Neuronal stem cell (in vitro differentiated cells): Measurements from ENCODE around the gene POLR1E.

Experiments used
- DNase-seq: peaks from one replicate; pipeline ENCODE4 v3.0.0-alpha.2; 2013; ENCODE audit warnings: low spot score
- H2AFZ ChIP-seq: one replicate; pipeline ENCODE4 v1.6.1; 2013; ENCODE audit warnings: mild to moderate bottlenecking, low read length, inconsistent platforms
- H2AK5ac ChIP-seq: 2 replicates; pipeline ENCODE4 v1.6.1; 2013; ENCODE audit warnings: low read depth, mild to moderate bottlenecking, inconsistent platforms, low read length, moderate library complexity, mixed read lengths
- H2BK120ac ChIP-seq: 2 replicates; pipeline ENCODE4 v1.6.1; 2013; ENCODE audit warnings: low read depth, mild to moderate bottlenecking, inconsistent platforms, low read length, moderate library complexity, mixed read lengths
- H2BK12ac ChIP-seq: one replicate; pipeline ENCODE4 v1.6.1; 2013; ENCODE audit warnings: low read length, inconsistent platforms
- H2BK15ac ChIP-seq: 2 replicates; pipeline ENCODE4 v1.6.1; 2013; ENCODE audit warnings: mild to moderate bottlenecking, low read length, inconsistent platforms, mixed read lengths
- H2BK5ac ChIP-seq: one replicate; pipeline ENCODE4 v1.6.1; 2013; ENCODE audit warnings: inconsistent platforms, mild to moderate bottlenecking, low read length, moderate library complexity
- H3K14ac ChIP-seq: one replicate; pipeline ENCODE4 v1.6.1; 2013; ENCODE audit warnings: low read length, inconsistent platforms
- H3K18ac ChIP-seq: 2 replicates; pipeline ENCODE4 v1.6.1; 2013; ENCODE audit warnings: low read length, inconsistent platforms
- H3K23ac ChIP-seq: 2 replicates; pipeline ENCODE4 v1.6.1; 2013; ENCODE audit warnings: low read depth, mild to moderate bottlenecking, mixed read lengths, low read length, inconsistent platforms; ENCODE audit not compliant: poor library complexity
- H3K27ac ChIP-seq: replicated peaks from 3 replicates; pipeline ENCODE4 v1.5.1; 2013; ENCODE audit warnings: low read length, inconsistent platforms
- H3K27me3 ChIP-seq, 3 experiments: 2 replicates each; pipeline ENCODE4 v1.6.1; 2013; ENCODE audit warnings: low read length in 3 of 3, mild to moderate bottlenecking in 2 of 3, inconsistent platforms in 1 of 3, low read depth in 1 of 3, mixed read lengths in 1 of 3, moderate library complexity in 1 of 3; ENCODE audit not compliant: control insufficient read depth in 3 of 3, insufficient read depth in 3 of 3
- H3K36me3 ChIP-seq, 2 donors: replicated peaks in 1 of 2; 2 replicates each; pipeline ENCODE4 v1.6.1; 2013; ENCODE audit warnings: low read length in 2 of 2; ENCODE audit not compliant: control insufficient read depth in 2 of 2, insufficient read depth in 2 of 2
- H3K4ac ChIP-seq: 2 replicates; pipeline ENCODE4 v1.6.1; 2013; ENCODE audit warnings: inconsistent platforms, mild to moderate bottlenecking, low read length, moderate library complexity
- H3K4me1 ChIP-seq, 2 donors: 1 replicate in 1 of 2; 2 replicates in 1 of 2; pipeline ENCODE4 v1.6.1; 2013; ENCODE audit warnings: low read length in 2 of 2, low read depth in 1 of 2; ENCODE audit not compliant: control insufficient read depth in 2 of 2, insufficient read depth in 1 of 2
- H3K4me2 ChIP-seq: one replicate; pipeline ENCODE4 v1.6.1; 2013; ENCODE audit warnings: mild to moderate bottlenecking, low read length, inconsistent platforms; ENCODE audit not compliant: insufficient read depth, poor library complexity, severe bottlenecking
- H3K4me3 ChIP-seq, 2 donors: 2 replicates each; pipeline ENCODE4 v1.5.1; 2013; ENCODE audit warnings: low read length in 2 of 2, mild to moderate bottlenecking in 2 of 2, inconsistent platforms in 1 of 2, moderate library complexity in 1 of 2
- H3K79me1 ChIP-seq: one replicate; pipeline ENCODE4 v1.6.1; 2013; ENCODE audit warnings: low read depth, mild to moderate bottlenecking, inconsistent platforms, low read length, moderate library complexity
- H3K9ac ChIP-seq: one replicate; pipeline ENCODE4 v1.6.1; 2013; ENCODE audit warnings: mild to moderate bottlenecking, low read depth, low read length, inconsistent platforms; ENCODE audit not compliant: poor library complexity
- H3K9me3 ChIP-seq, 2 donors: replicated peaks in 1 of 2; 2 replicates each; pipeline versions ENCODE3 to v1.6.1; 2013; ENCODE audit warnings: low read length in 2 of 2, mild to moderate bottlenecking in 2 of 2, inconsistent platforms in 1 of 2, low read depth in 1 of 2, mixed read lengths in 1 of 2, moderate library complexity in 1 of 2; ENCODE audit not compliant: control insufficient read depth in 2 of 2, insufficient read depth in 1 of 2
- H4K8ac ChIP-seq: one replicate; pipeline ENCODE4 v1.6.1; 2013; ENCODE audit warnings: low read depth, mild to moderate bottlenecking, inconsistent platforms, low read length, moderate library complexity
- H4K91ac ChIP-seq: one replicate; pipeline ENCODE4 v1.6.1; 2013; ENCODE audit warnings: low read length, low read depth, mild to moderate bottlenecking, inconsistent platforms; ENCODE audit not compliant: poor library complexity
- WGBS, 2 donors: extraction: QIAGEN DNeasy Blood & Tissue Kit; methylation state at CpG; one replicate each; pipeline ENCODE4 v1.1.7; 2013; ENCODE audit warnings: missing lambda C conversion rate in 2 of 2, mixed read lengths in 1 of 2; ENCODE audit not compliant: insufficient read length in 2 of 2, insufficient replicate concordance in 1 of 2; ENCODE audit errors: extremely low coverage in 2 of 2; 5-methylcytosine and 5-hydroxymethylcytosine counted together

POLR1E gene

DNA sequence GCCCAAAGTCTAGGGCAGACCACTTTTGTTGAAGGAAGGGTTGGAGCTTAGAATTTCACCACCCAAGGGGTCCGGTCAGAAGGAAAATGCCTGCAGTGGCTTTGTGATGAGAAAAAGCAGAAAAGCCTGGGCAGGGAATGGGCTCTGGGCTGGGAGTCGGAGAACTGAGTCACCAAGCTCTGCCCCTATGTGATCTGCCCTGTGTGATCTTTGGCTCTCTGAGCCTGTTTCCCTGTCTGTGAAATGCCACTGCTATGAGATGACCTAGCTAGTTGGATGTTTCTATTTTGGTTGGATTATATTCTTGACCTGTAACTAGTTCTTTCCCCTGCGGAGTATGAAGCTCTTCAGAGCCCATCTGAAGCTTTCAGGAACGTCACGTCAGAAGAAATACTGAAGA, 9.8 kb downstream of the POLR1E start:
- Histone ChIP-seq H2BK15ac (no peak overlapping the region), H3K27me3 (no peaks in the 10 kb centered on the region), H4K91ac (no peak overlapping the region), H3K14ac (no peak overlapping the region), H3K4me3 (no peak overlapping the region), H3K4me1 (no peaks in the 10 kb centered on the region), H3K79me1 (no peaks in the 10 kb centered on the region), H3K4me2 (no peak overlapping the region), H2BK5ac (no peak overlapping the region), H3K27ac (no peak overlapping the region), H3K23ac (no peak overlapping the region), H2AK5ac (no peak overlapping the region), H2AFZ (no peak overlapping the region), H3K4ac (no peak overlapping the region), H3K9ac (no peak overlapping the region), H2BK12ac (no peak overlapping the region), H3K36me3 (peaks cover 39 to 97% of the 10 kb centered on the region in 2 donors), H2BK120ac (no peak overlapping the region), H3K18ac (no peak overlapping the region), H4K8ac (no peak overlapping the region), H3K9me3 (no peaks in the 10 kb centered on the region)
- no CpG with 5 or more reads among the region's 5 CpGs for WGBS, 2 donors
- DNase-seq = no peak

DNA sequence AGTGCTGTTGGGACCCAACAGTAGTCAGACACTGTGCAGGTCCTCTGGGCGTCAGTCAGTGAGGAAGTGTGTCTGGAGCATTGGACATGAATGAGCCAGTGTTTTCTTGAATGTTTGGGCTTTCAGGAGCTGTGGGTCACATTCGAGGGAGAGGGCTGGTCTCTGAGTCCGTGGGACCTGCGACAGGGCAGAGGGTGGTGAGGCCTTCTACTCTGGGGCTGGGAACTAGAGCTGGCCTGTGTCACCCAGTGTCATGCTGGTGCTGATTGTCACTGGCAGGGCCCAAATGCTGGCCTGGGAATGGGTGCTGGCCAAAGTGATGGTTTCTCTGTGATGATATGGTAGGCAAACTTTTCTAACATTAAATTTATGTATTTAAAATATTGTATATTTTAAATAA, 10.3 kb downstream of the POLR1E start:
- Histone ChIP-seq H2BK120ac (no peak overlapping the region), H3K4me2 (no peak overlapping the region), H3K4ac (no peak overlapping the region), H3K18ac (no peak overlapping the region), H3K27ac (no peak overlapping the region), H2BK5ac (no peak overlapping the region), H2BK15ac (no peak overlapping the region), H3K79me1 (no peaks in the 10 kb centered on the region), H2AK5ac (no peak overlapping the region), H4K91ac (no peak overlapping the region), H3K9me3 (no peaks in the 10 kb centered on the region), H3K36me3 (peaks cover 41 to 97% of the 10 kb centered on the region in 2 donors), H3K4me1 (no peaks in the 10 kb centered on the region), H4K8ac (no peak overlapping the region), H3K9ac (no peak overlapping the region), H3K14ac (no peak overlapping the region), H2AFZ (no peak overlapping the region), H3K27me3 (no peaks in the 10 kb centered on the region), H2BK12ac (no peak overlapping the region), H3K4me3 (no peak overlapping the region), H3K23ac (no peak overlapping the region)
- no CpG with 5 or more reads among the region's 4 CpGs for WGBS, 2 donors
- DNase-seq = no peak

DNA sequence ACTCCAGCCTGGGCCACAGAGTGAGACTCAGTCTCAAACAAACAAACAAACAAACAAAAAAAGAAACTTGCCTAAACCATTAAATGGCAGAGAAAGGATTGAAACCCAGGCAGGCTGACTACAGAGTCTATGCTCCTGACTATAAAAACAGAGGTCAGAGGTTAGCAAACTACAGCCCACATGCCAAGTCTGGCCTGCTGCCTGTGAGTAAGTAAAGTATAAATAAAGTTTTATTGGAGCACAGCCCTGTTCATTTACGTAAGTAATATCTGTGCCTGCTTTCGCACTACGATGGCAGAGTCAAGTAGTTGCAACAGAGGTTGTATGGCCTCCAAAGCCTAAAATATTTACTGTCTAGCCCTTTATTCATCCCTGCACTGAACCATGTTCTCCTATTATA, 11.6 kb downstream of the POLR1E start:
- Histone ChIP-seq H2BK120ac (no peak overlapping the region), H3K23ac (no peak overlapping the region), H4K91ac (no peak overlapping the region), H3K4me2 (no peak overlapping the region), H3K14ac (no peak overlapping the region), H2BK5ac (no peak overlapping the region), H2BK15ac (no peak overlapping the region), H4K8ac (no peak overlapping the region), H2AK5ac (no peak overlapping the region), H2BK12ac (no peak overlapping the region), H3K79me1 (no peaks in the 10 kb centered on the region), H3K9ac (no peak overlapping the region), H3K36me3 (peaks cover 49 to 97% of the 10 kb centered on the region in 2 donors), H3K27me3 (no peaks in the 10 kb centered on the region), H2AFZ (no peak overlapping the region), H3K4me3 (no peak overlapping the region), H3K18ac (no peak overlapping the region), H3K4ac (no peak overlapping the region), H3K27ac (no peak overlapping the region), H3K4me1 (no peaks in the 10 kb centered on the region), H3K9me3 (no peaks in the 10 kb centered on the region)
- DNase-seq = no peak
- no CpG with 5 or more reads among the region's 3 CpGs for WGBS, 2 donors

GRCh38 chr9:37498457-37498856, 12.7 kb downstream of the POLR1E start:
- H2BK12ac ChIP-seq = no peak overlapping the region
- H3K27ac ChIP-seq = no peak overlapping the region

More at GRCh38 chr9:37498457-37498856, 12.7 kb downstream of the POLR1E start:
- Histone ChIP-seq H3K4ac (no peak overlapping the region), H3K4me1 (no peaks in the 10 kb centered on the region), H3K9ac (no peak overlapping the region), H3K18ac (no peak overlapping the region), H2BK15ac (no peak overlapping the region), H2AK5ac (no peak overlapping the region), H2BK120ac (no peak overlapping the region), H3K9me3 (no peaks in the 10 kb centered on the region), H4K8ac (no peak overlapping the region), H4K91ac (no peak overlapping the region), H3K79me1 (no peaks in the 10 kb centered on the region), H3K14ac (no peak overlapping the region), H3K27me3 (no peaks in the 10 kb centered on the region), H2AFZ (no peak overlapping the region), H3K4me2 (no peak overlapping the region), H3K4me3 (no peak overlapping the region), H3K23ac (no peak overlapping the region), H3K36me3 (peaks cover 48 to 97% of the 10 kb centered on the region in 2 donors), H2BK5ac (no peak overlapping the region)
- WGBS, 2 donors = no CpG with 5 or more reads among the region's 3 CpGs
- no peak for DNase-seq
